Renal pelvis (tissue), 4 donors: ENCODE measurements around the gene MSH5. TPM values are rescaled to one million over a fixed set of nuclear protein-coding genes. Genes with fewer than 3 reads are reported as not detected.

Experiments
- DNase-seq: peaks from one replicate; pipeline ENCODE4 v3.0.0-alpha.2; 2013
- polyA plus RNA-seq, 3 donors: library from polyadenylated mRNA; unstranded; fragments of 120-200 nt; gene quantifications; one replicate each; pipeline ENCODE4 v1.2.1, GENCODE V29; 2013; ENCODE audit not compliant: insufficient read length in 3 of 3

MSH5 gene
- polyA plus RNA-seq, 3 donors: 18.1 to 54.6 (median 52.1) TPM

DNA sequence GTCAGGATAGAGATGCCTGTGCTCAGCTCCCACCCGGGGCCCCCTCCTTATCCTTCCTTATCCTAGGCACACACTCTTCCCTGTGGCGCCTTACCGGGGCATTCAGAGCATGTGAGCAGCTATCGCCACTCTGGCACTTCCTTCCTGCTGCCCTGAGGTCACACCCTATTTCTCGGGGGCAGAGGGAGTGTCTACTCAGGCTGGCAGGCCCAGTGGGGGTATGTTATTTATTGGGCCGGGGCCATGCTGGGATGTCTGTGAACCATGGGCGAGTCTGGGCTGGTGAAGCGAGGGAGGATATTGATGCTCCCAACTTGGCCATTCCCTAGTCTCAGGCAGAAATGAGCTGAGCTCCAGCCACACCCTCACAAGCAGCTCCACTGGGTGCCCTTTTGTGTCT, 28.6 kb upstream of the MSH5 start:
- no peak for DNase-seq

DNA sequence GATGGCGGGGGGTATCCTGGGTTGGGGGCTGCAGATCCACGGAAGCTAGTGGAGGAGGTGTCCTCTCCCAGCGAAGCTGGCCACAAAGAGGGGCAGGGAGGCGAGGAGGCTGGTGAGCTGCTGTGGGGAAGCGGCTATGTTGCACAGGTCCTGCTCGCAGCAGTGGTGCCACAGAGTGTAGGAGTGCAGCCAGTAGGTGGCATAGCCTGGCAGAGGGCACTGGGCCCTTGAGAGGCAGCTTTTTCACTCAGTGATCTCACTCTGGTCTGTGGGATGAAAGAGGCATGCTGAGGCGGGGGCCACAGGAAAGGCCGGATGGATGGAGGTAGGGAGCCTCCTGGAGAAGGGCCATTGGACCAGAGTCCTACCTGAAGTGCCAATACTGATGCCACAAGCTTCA, 27.5 kb upstream of the MSH5 start:
- DNase-seq: no peak

DNA sequence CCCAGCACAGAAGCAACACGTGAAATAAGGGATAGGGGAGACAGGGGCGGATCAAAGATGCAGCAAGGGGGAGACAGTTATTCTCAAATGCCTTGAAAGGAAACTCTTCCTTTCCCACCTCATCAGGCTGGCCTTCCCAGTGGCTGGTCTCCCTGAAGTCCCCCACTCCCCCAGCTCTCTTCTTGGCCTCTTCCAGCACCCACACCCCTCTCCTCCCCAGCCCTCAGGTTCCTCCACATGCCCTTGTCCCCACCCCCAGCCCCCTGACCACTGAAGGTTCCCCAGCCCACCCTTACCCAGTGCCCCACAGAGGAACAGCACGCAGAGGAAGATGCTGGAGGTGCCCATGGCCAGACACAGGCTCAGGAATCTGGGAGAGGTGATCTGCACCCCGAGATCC, 26.3 kb upstream of the MSH5 start:
- DNase-seq: no peak

DNA sequence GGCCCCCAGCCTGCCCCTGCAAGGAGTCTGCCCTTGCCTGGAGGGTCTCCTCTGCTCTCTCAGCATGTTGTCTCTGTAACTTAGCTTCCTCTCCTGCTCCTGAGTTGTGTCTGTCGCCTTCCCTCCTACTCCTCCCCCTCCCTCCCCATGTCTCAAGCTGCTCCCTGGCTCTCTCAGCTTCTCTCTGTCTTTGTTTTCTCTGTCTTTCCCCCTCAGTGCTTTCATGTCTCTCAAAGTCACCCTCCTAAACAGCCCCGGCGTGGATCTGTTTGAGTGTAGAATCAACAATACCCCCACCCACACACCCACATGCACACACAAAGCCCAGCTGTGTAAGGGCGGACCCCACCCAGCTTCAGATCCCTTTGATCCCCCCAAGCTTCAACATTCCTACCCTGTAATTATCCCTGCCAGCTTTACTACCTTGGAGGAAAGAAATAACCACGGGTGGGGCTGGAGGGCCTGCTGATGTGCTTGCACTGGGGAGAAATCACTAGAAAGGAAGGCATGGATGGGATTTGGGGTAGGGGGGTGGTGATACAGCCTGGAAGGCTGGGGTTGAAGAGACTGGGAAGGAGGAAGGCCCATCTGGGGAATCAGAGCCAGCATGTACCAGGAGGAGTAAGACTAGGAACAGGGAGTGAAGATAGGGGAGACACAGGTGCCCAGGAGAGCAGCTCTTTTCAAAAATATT, 25.7 kb upstream of the MSH5 start:
- peak; percentile 56 for DNase-seq

DNA sequence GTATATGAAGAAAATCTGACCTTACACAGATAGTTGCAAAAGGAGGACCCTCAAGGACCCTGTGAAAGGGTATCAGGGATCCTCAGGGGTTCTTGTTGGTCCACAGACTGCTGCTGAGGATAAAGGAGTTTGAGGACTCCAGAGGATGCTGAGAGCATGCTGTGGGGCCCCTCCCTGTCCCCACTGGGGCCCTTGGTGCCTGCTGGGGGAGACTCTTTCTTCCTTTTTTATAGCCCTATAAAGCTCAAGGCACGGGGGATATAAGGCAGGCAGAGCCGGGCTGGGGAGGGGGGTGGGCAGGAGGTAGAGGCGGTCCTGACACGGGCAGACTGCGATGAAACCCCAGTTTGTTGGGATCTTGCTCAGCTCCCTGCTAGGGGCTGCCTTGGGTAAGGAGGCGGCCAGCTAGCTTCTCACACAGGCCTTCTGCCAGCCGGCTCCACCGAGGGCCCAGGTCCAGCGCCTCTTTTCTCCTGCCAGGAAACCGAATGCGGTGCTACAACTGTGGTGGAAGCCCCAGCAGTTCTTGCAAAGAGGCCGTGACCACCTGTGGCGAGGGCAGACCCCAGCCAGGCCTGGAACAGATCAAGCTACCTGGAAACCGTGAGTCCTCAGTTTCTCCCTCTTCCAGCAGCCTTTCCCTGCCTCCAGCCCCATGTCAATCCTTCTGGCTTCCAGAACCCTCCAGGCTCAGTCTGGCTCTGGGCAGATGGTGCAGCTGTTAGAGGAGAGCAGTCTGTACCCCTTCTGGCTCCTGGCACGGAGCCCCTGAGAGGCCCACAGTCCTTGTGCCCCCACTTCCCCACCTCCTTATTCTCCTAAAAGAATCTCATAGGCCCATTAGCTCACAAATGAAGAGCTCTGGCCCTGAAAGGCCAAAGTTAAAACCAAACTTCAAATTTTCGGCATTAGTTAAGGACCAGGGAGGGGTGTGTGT, 24.5 kb upstream of the MSH5 start, which contains the start of gene LY6G6D:
LY6G6D (plus strand) TSS at position 327 of the 937 bp plus-strand sequence; CDS start at position 335, 8 bp downstream.
- no peak for DNase-seq

DNA sequence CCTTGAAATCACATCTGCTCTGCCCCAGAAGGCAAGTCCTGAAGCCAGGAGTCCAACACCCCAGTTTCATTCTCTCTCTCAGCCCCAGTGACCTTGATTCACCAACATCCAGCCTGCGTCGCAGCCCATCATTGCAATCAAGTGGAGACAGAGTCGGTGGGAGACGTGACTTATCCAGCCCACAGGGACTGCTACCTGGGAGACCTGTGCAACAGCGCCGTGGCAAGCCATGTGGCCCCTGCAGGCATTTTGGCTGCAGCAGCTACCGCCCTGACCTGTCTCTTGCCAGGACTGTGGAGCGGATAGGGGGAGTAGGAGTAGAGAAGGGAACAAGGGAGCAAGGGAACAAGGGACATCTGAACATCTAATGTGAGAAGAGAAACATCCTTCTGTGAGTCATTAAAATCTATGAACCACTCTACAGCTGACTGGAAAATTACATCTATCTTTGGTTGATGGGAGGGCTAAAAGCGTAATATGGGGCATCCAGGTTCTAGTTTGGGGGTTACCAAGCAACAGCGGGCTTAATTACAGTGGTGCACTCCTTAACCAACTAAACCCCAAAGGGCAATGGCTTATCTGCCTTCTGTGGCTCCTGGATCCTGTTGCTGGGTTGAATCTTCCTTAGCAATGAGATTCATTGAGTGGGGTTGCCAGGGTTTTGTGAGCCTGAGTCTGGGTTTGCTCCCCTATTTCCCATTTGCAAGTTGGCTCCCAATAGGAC, 22.1 kb upstream of the MSH5 start:
- DNase-seq: no peak

DNA sequence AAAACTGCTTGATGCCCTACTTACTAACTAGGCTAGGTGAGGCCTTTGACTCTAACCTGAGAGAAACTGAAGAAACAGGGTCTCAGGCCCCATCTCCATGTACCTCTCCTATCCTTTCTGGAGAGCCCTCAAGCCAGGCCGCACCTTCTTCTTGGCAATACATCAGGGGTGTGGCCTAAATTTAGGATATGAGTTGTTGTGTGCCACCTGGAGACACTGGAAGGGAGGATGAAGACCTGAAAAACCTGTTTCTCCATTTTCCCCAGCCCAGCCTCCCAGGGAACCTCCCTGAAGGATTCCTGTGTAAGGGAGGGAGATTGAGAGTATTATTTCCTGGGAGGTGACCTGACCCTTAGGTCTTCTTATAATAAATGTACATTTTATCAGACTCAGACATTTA, 21.5 kb upstream of the MSH5 start:
- no peak for DNase-seq

DNA sequence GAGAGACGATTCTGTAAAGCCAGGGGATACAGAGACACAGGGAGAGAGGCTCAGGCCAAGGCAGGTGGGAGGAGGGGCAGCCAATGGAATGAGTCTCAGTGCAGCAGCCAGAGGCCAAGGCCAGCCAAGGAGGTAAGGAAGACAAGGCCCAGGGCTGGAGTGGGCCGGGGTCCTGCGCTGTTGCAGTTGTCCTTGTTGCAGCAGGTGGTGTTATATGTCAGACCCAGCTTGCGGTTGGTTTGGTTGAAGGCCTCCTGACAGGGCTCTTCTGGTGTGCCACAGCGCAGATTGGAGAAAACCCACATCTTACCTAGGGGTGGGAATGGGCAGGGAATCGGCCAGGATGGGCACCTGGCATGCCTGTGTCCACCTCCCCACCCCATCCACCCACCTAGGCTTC, 20.8 kb upstream of the MSH5 start:
- no peak for DNase-seq

DNA sequence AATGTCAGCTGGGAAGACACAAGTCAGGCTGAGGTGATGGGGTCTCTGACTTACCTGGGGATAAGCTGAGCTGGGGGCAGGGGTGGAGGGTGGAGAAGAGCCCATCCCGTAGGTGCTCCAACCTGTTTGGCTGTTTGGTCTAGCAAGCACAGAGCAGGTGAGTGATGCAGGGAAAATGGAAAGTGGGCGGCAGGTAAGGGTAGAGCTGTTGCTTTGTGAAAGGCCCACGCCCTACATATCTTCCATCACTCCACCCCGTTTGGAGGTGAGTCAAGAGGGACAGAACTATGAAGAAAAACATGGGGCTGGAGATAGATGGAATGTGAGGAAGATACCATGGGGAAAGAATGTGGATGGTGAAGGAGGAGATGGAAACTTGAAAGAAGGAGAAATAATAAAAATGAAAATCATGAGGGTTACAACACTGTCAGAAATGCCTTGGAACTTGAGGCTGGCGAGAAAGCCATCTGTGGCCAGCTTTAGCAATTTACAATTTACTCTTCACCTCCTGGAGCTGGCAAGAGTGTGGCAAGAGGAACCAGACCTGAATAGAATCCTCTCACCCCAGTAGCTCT, 19.5 kb upstream of the MSH5 start:
- no peak for DNase-seq

DNA sequence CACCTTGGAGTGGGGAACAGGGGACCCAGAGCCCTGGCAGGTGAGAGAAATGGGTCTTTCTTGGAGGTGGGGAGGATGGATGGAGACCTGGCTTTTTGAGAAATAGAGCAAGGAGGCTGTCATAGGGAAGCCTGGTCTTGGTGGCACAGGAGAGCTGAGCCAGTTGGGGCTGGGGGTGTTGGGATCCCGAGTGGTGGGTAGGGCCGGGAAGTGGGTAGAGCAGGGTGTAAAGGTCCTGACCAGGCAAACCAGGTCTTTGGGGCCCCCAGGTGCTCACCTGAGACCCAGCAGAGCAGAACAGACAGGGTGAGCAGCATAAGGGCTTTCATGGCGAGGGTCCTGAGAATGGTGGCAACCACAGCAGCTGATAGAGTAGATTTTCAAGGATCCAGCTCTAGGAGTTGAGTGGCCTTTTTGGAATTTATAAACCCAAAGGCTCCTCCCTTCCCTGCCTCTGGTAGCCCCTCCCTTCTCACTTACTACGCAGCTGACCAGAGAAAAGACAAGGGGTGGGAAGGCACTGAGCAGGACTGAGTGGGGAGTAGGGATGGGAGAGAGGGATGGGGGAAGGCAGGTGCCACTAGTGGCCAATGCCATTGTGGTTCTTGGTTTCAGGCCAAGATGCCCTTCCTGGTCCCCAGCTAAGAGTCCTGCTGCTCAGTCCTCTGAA, 18.3 kb upstream of the MSH5 start, which contains the start of gene LY6G6C:
LY6G6C (minus strand) TSS at position 396 of the 670 bp plus-strand sequence; CDS start at position 329, 67 bp downstream.
- DNase-seq: no peak

DNA sequence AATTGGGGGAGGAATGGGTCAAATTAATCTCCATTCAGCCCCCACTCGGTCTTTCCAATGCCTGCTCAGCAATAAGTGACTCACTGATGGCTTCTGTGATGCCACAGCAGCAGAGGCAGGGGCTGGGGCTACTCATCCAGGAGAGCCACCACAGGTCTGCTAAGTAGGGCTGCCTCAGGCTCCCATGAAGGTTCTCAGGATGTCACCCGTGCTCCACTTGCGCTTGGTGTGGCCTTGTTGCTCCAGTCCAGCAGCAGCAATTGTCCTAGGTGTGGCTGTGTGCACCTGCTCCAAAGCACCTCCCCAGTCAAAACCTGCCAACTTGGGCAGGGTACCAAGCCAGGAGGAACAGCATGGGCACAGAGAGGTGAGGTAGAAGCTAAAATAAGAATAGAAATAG, 17.6 kb upstream of the MSH5 start:
- DNase-seq: no peak

DNA sequence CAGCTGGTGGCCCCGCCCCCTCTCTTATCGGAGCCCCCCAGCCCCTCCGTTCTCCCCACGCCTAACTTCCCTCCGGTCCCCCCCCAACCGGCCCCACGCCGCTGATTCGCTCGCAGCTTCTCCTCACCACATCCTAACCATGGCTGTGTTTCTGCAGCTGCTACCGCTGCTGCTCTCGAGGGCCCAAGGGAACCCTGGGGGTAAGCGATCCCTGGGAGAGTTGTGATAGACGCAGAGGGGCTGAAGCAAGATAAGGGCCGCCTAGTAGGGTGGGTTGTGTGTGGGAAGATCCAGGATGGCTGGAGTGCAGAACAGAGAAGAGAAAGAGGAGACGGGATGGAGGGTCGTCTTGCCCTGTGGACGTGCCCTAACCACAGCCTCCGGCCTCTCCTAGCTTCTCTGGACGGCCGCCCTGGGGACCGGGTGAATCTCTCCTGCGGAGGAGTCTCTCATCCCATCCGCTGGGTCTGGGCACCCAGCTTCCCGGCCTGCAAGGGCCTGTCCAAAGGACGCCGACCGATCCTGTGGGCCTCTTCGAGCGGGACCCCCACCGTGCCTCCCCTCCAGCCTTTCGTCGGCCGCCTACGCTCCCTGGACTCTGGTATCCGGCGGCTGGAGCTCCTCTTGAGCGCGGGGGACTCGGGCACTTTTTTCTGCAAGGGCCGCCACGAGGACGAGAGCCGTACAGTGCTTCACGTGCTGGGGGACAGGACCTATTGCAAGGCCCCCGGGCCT, 16.4 kb upstream of the MSH5 start, which contains the start of gene MPIG6B:
MPIG6B (plus strand) TSS at position 129 of the 735 bp plus-strand sequence; CDS start at position 140, 11 bp downstream.
- DNase-seq: no peak

DNA sequence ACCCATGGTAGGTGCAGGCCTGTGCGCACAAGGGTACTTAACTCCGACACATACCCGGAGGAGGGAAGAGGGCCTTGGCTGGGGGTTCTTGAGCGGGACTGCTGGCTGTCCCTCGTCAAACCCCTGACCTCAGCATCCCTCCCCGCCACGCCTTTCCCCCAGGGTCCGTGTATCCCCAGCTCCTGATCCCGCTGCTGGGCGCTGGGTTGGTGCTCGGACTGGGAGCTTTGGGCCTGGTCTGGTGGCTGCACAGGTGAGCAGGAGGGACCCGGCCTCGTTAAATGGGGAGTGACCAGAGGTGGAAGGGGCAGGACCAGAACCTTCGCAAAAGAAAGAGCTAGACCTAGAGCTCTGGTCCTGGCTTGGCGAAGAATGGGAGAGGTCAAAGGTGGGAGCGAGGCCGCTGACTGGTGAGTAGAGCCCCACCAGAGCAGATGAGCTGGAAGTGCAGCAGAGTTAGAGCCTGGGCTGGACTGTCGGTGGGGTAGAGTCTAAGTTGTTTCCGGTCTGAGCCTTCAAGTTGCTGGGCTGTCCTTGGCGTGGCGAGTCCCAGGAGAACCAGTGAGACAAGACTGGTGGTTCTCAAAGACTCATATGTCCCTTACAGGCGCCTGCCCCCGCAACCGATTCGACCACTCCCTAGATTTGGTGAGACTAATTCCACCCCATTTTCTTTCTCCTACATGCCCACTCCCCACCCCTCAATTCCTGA, 15.7 kb upstream of the MSH5 start:
- no peak for DNase-seq

DNA sequence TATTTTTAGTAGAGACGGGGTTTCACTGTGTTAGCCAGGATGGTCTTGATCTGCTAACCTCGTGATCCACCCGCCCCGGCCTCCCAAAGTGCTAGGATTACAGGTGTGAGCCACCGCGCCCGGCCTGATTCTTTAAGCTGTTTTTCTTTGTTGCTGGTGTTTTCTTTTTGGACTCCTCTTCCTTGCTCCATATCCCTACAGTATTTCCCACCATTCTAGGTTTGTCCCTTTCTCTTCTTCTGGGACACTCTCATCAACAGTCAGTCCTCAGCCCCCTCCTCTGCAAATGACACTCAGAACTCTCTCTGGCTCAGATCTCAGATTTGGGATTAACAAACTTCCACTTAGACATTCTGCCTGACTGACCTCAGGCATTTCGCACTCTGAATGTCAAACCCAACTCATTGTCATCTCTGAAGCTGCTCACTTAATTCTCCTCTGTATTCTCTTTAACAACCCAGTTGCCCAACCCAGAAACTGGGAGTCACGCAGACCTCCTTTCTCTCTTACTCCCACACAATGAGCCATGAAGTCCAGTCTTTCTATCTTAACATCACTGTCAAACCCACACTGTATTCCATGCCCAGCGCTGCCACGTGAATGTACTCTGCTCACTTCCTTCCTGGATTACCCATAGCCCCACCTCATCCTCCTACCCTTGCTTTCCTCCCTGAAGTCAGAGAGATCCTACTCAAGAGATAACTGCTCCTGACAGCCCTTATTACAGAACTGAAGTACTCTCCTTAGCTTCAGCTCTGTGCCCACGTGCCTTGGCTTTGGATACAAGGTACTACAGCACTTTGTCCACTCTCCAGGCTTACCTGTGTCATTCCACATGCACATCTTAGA, 14.1 kb upstream of the MSH5 start:
- no peak for DNase-seq

DNA sequence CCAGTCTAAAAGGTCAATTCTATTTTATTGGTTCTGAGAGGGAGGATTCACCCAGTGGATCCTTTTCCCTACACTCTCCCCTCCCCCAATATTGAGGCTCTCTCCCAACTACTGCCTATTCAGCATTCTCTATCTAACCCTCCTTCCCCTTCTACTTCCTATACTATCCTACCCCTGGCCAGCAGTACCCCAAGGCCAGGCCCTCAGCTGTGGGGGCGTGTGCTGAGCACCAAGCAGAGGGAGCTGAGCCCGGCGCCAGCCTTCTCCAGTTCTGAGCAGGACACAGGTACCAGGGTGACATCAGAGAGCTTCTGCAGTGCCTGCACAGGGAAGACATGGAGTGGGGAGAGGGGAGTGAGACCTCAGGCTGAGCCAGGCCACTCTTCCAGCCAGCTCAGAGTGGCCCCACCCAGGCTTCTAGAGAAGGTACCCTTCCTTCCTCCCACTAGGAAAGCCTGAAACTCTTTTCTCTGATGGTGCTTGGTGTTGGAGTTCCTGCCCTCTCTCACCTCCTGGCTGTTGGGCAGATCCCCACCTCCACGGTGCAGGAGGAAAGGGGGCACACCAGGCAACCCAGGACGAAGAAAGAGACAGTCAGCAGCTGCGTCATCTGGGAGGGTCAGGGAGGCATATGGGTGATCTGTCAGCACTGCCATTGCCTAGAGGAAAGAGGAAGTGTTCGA, 12.6 kb upstream of the MSH5 start:
- DNase-seq: no peak

DNA sequence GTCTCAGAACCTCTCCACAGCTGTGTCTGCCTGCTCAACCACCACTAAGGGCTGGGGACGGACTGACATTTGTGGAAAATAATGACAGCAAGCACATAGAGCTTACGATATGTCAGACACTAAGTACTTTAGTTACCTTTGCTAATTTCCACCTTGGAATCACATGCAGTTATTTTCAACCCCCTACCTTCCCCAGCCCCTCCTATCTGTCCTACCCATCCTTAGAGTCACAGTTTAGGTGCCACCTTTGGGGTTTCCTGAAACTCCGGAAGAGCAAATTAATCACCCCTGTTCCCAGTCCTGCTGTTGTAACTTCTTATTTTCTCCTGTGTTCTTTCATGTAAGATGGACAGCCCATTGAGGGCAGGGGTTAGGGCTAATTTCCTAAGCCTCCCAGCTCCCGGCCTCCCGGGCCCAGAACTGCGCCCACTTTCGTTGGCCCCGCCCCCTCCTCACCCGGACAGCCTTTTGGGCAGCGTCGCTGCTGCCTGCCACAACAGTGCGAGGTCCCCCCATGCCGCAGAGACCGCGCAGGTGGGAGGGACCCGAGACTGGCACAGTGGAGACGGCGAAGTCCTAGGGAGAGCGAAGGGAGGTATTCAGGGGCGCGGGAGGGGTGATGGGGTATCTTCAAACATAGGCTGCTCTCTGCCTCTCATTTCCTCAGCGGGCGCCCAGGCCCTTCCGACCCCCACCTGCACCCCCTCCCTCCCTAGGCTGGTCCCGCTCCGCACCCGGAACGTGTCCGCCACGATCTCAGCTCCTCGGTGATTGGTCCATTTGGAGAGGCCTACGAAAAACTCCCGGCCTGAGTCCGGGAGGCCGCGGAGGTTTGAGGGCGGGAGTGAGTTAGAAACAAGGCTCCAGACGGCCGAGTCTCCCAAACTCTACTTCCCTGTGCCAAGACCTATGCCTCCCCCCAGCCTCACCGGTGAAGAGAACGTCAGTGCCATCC, 11.8 kb upstream of the MSH5 start:
- DNase-seq: no peak
